GM12801 (cell line): ENCODE results near the gene DDAH1.

Experiments used
- CTCF ChIP-seq: IDR thresholded peaks from one replicate; pipeline ENCODE4 v1.5.1; 2011; ENCODE audit warnings: control low read depth; ENCODE audit not compliant: insufficient read length; ENCODE audit errors: extremely low read depth

DDAH1 gene

DNA sequence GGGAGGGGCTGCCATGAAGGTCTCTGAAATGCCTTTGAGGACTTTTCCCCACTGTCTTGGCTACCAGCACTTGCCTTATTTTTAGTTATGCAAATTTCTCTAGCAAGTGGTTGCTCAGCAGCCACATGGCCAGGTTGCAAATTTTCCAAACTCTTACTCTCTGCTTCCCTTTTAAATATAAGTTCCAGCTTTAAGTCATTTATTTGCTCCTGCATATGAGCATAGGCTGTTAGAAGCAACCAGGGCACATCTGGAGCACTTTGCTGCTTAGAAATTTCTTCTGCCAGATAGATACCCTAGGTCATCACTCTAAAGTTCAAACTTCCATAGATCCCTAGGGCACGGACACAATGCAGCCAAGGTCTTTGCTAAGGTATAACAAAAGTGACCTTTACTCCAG lies 44.8 kb downstream of the DDAH1 start:
- no peak for TF ChIP-seq CTCF

DNA sequence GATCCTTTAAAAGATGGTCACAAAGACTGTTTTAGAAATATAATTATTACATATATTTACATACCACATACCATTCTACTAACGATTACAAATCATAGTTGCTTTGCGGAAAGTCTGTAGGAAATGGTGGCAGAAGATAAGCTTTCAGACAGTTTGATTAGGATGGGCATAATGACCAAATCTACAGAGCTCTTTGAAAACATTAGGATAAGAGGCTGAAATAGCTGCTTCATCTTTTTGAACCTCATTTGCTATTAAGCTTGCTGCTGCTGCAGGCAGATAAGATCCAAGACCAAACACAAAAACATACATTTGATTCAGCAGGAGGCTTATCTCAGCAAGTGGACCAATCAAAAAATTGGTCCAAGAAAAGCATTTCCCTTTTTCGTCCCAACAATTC lies 47.1 kb downstream of the DDAH1 start:
- TF ChIP-seq CTCF: no peak

DNA sequence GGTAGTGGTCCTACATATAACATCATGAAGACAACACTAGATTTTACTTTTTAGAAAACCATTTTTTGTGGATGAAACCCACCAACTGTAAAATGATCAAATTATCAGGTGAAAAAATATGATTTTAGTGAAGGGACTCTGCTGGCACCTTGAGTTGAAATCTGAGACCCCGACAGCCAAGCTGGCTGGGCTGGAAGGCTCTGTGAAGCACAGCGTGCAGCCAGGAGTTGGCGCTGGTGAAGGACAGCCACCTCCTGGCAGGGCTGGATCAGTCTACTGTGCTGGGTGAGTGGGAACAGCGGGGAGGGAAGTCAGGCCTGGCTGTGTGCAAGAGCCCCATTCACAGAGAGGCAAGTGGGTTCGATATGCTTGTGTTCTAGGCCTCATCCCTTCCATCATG lies 47.9 kb downstream of the DDAH1 start:
- no peak for TF ChIP-seq CTCF

DNA sequence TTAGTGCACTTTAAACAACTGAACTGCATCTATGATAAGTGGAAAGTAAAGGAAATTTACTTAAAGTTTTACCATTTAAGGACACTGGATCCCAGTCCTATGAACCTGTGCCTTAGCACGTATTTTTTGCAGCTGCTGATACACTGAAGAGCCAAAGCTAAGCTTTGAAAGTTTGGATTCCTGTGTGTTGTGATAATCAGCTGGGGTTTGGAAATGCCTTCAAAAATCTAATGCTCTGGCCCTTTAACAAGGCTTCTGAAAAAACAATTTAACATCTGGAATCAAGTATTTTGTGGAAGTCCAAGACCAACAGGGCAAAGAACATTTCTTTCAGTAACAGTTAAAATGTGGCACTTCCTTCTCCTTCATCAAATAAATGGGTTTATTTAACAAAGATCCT lies 51.8 kb downstream of the DDAH1 start:
- no peak for TF ChIP-seq CTCF

- TF ChIP-seq CTCF: no peak
These were observed 53.2 kb downstream of the DDAH1 start for GRCh38 chr1:85411567-85412305.

GRCh38 chr1:85409516-85409915 lies 55.4 kb downstream of the DDAH1 start:
- no peak for TF ChIP-seq CTCF

DNA sequence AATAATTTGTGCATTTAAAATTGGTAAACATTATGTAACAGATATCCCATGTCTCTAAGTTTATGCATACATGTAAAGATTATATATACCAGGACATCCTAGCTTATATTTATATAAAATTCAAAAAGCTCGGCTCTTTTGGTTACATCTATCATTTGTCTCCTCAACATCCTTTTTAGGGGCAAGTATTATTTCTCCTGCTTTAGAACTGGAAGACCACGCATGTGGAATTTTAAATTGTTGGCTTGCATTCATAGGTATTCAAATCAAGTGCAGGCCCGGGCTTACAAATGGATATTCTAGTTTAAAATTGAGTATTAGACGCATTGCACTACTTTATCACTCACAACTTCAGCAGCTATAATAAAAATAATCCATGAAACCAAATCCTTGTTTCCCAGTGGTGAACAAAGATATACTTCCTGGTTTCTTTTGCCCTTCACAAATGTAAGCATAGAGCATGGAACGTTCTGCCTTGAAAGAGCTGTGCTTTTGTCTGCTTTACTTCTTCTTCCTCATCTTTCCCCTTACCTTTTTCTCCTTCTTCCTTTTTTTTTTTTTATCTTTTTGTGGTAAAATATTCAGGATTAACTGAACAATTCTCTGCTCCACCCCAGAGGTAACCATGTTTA lies 57.1 kb downstream of the DDAH1 start:
- no peak for TF ChIP-seq CTCF
